Measurements from ENCODE around the gene SUN5.

Gene SUN5

GRCh38 chr20:33026779-33027759 is 22.8 kb upstream of the SUN5 start:
- DNase-seq: no peak

GRCh38 chr20:33026072-33026778 is 22.0 kb upstream of the SUN5 start:
- no peak for DNase-seq

GRCh38 chr20:33025318-33025876 is 21.2 kb upstream of the SUN5 start:
- DNase-seq: no peak

GRCh38 chr20:33024609-33025317 is 20.5 kb upstream of the SUN5 start:
- no peak for DNase-seq

GRCh38 chr20:33024243-33024560 is 20.0 kb upstream of the SUN5 start:
- no peak for DNase-seq

GRCh38 chr20:33023439-33024242 is 19.4 kb upstream of the SUN5 start:
- no peak for DNase-seq

GRCh38 chr20:33022694-33023438 is 18.6 kb upstream of the SUN5 start:
- no peak for DNase-seq

- DNase-seq: no peak
Measured at GRCh38 chr20:33022289-33022688, 18.1 kb upstream of the SUN5 start.

- no peak for DNase-seq
Measured at GRCh38 chr20:33021879-33022278, 17.6 kb upstream of the SUN5 start.

GRCh38 chr20:33020278-33021161 is 16.3 kb upstream of the SUN5 start:
- DNase-seq: no peak

GRCh38 chr20:33019465-33020277 is 15.4 kb upstream of the SUN5 start:
- no peak for DNase-seq

- no peak for DNase-seq
Measured at GRCh38 chr20:33018169-33018931, 14.1 kb upstream of the SUN5 start.

- DNase-seq: no peak
Measured at GRCh38 chr20:33017542-33017941, 13.3 kb upstream of the SUN5 start.

- no peak for DNase-seq
Measured at GRCh38 chr20:33016581-33017109, 12.4 kb upstream of the SUN5 start.

GRCh38 chr20:33015700-33016580 is 11.7 kb upstream of the SUN5 start:
- no peak for DNase-seq

GRCh38 chr20:33015114-33015484 is 10.9 kb upstream of the SUN5 start:
- no peak for DNase-seq

- DNase-seq: no peak
Measured at GRCh38 chr20:33014336-33015113, 10.3 kb upstream of the SUN5 start.
